Measurements from ENCODE around the gene LCOR. TPM values are rescaled to one million over a fixed set of nuclear protein-coding genes. Genes with fewer than 3 reads are reported as not detected.

The LCOR gene
- total RNA-seq, 6 experiments from 2014 or later = 26.5 to 32.6 (median 29.3) TPM

DNA sequence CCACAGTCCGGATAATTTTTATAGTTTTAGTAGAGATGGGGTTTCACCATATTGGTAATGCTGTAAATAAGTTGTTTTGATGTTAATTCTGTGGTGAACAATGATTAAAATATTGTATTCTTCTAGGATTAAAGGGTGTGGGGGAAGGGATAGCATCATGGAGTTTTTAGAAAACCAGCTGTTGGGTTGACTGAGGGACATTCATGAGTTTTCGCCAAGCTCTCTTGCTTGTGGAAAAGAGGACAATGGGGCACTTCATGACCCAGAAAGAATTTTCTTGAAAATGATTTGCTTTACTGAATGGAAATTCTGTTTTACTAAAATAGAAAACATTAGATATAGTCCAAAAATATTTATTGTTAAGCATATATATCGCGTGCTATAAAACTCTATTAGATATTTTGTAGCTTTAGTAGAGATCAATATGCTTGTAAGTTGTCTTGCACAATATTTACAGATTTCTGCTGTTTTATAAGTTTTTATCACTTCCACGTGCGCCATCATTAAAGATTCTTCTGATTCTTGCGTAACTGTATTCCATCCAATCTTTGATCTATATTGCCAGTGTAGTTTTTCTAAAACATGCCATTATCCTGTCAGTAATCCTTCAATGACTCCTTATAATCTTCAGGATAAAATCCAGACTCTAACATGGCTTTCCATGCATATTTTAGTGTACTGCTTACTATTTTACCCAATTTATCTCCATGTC is 41.8 kb downstream of the LCOR start:
- no peaks in the 10 kb centered on the region for H3K27me3 Mint-ChIP-seq (ENCODE audit: insufficient read depth)
- H3K36me3 Mint-ChIP-seq (ENCODE audit: low read depth) = peaks cover 8% of the 10 kb centered on the region; the same call in 1 of the 2 replicates
- H3K9me3 Mint-ChIP-seq = no peaks in the 10 kb centered on the region
- DNase-seq = no peak
- TF ChIP-seq, protein P1, sequence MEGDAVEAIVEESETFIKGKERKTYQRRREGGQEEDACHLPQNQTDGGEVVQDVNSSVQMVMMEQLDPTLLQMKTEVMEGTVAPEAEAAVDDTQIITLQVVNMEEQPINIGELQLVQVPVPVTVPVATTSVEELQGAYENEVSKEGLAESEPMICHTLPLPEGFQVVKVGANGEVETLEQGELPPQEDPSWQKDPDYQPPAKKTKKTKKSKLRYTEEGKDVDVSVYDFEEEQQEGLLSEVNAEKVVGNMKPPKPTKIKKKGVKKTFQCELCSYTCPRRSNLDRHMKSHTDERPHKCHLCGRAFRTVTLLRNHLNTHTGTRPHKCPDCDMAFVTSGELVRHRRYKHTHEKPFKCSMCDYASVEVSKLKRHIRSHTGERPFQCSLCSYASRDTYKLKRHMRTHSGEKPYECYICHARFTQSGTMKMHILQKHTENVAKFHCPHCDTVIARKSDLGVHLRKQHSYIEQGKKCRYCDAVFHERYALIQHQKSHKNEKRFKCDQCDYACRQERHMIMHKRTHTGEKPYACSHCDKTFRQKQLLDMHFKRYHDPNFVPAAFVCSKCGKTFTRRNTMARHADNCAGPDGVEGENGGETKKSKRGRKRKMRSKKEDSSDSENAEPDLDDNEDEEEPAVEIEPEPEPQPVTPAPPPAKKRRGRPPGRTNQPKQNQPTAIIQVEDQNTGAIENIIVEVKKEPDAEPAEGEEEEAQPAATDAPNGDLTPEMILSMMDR (IDR thresholded peaks at IDR 0.05) = no peak
- H3K4me1 Mint-ChIP-seq (ENCODE audit: low read depth) = no peaks in the 10 kb centered on the region
- no peak overlapping the region for H3K27ac Mint-ChIP-seq
- H3K4me3 Mint-ChIP-seq = no peak overlapping the region

GRCh38 chr10:96878057-96878456 is 46.0 kb downstream of the LCOR start:
- Mint-ChIP-seq H3K36me3 (ENCODE audit: low read depth) (peaks cover 13% of the 10 kb centered on the region; the same call in 1 of the 2 replicates), H3K9me3 (no peaks in the 10 kb centered on the region), H3K27me3 (ENCODE audit: insufficient read depth) (no peaks in the 10 kb centered on the region), H3K27ac (no peak overlapping the region), H3K4me1 (ENCODE audit: low read depth) (peaks cover 15% of the 10 kb centered on the region), H3K4me3 (no peak overlapping the region)
- TF ChIP-seq, protein P1 (IDR thresholded peaks at IDR 0.05) = no peak
- DNase-seq = no peak

DNA sequence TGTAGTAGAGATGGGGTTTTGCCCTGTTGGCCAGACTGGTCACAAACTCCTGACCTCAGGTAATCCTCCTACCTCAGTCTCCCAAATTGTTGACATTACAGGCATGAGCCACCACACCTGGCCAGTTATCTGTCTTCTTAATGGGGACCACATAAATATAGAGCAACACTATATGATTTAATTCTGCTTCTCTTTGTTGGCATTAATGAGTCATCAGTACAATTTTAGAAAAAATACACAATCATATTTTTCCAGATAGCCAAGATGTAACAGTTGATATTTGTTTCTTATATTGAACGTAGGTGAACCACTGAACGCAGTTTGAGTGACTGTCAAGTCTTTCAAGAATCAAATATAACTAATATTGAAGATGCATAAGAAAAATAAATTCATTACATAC is 48.5 kb downstream of the LCOR start:
- Mint-ChIP-seq H3K36me3 (ENCODE audit: low read depth) (peaks cover 13% of the 10 kb centered on the region; the same call in 1 of the 2 replicates), H3K27me3 (ENCODE audit: insufficient read depth) (no peaks in the 10 kb centered on the region), H3K4me1 (ENCODE audit: low read depth) (peaks cover 25% of the 10 kb centered on the region), H3K9me3 (no peaks in the 10 kb centered on the region), H3K4me3 (no peak overlapping the region), H3K27ac (no peak overlapping the region)
- no peak for DNase-seq
- TF ChIP-seq, protein P1 (IDR thresholded peaks at IDR 0.05) = no peak

GRCh38 chr10:96889415-96890171 is 57.5 kb downstream of the LCOR start:
- Mint-ChIP-seq H3K36me3 (ENCODE audit: low read depth) (peaks cover 37% of the 10 kb centered on the region), H3K27ac (no peak overlapping the region), H3K27me3 (ENCODE audit: insufficient read depth) (no peaks in the 10 kb centered on the region), H3K4me1 (ENCODE audit: low read depth) (peaks cover 10% of the 10 kb centered on the region), H3K9me3 (no peaks in the 10 kb centered on the region; the same call in 1 of the 2 replicates), H3K4me3 (no peak overlapping the region)
- no peak for DNase-seq
- TF ChIP-seq, protein P1 (IDR thresholded peaks at IDR 0.05) = no peak

GRCh38 chr10:96890172-96890513 is 58.0 kb downstream of the LCOR start:
- TF ChIP-seq, protein P1 (IDR thresholded peaks at IDR 0.05) = no peak

More at GRCh38 chr10:96890172-96890513, 58.0 kb downstream of the LCOR start:
- H3K36me3 Mint-ChIP-seq (ENCODE audit: low read depth) = peaks cover 37% of the 10 kb centered on the region
- DNase-seq = no peak
- H3K27me3 Mint-ChIP-seq (ENCODE audit: insufficient read depth) = no peaks in the 10 kb centered on the region; the same call in 1 of the 2 replicates
- no peaks in the 10 kb centered on the region; the same call in 1 of the 2 replicates for H3K9me3 Mint-ChIP-seq
- no peak overlapping the region for H3K4me3 Mint-ChIP-seq
- H3K27ac Mint-ChIP-seq = no peak overlapping the region
- peaks cover 10% of the 10 kb centered on the region for H3K4me1 Mint-ChIP-seq (ENCODE audit: low read depth)

Data from HFFc6 (cell line).